ENCODE data around the gene OXSR1. TPM values are rescaled to one million over a fixed set of nuclear protein-coding genes. Genes with fewer than 3 reads are reported as not detected.

Gene OXSR1
- total RNA-seq, 6 experiments from 2014 or later = 12.0 to 20.3 (median 15.2) TPM

DNA sequence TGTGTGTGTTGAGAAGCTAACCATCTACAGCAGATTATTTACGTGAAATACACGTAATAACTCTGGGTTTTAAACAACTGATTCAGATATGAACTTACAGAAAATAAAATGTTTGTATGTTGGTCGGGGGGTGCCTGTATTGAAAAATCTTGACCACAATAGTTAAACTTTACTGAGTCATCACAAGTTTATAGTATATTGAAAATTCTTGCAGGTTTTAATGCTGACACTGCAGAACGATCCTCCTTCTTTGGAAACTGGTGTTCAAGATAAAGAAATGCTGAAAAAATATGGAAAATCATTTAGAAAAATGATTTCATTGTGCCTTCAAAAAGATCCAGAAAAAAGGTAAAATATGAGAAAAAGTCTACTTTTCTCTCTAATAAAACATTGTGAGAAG is 59.0 kb downstream of the OXSR1 start:
- no peak for ATAC-seq
- no peaks in the 10 kb centered on the region for H3K9me3 ChIP-seq
- H3K27ac ChIP-seq = no peak overlapping the region
- no peak overlapping the region for H3K4me3 ChIP-seq
- H3K27me3 ChIP-seq = no peaks in the 10 kb centered on the region
- no peak for TF ChIP-seq POLR2A (IDR thresholded peaks at IDR 0.05)
- TF ChIP-seq, protein P1, sequence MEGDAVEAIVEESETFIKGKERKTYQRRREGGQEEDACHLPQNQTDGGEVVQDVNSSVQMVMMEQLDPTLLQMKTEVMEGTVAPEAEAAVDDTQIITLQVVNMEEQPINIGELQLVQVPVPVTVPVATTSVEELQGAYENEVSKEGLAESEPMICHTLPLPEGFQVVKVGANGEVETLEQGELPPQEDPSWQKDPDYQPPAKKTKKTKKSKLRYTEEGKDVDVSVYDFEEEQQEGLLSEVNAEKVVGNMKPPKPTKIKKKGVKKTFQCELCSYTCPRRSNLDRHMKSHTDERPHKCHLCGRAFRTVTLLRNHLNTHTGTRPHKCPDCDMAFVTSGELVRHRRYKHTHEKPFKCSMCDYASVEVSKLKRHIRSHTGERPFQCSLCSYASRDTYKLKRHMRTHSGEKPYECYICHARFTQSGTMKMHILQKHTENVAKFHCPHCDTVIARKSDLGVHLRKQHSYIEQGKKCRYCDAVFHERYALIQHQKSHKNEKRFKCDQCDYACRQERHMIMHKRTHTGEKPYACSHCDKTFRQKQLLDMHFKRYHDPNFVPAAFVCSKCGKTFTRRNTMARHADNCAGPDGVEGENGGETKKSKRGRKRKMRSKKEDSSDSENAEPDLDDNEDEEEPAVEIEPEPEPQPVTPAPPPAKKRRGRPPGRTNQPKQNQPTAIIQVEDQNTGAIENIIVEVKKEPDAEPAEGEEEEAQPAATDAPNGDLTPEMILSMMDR (IDR thresholded peaks at IDR 0.05) = no peak
- no peak for DNase-seq
- intact Hi-C loops (cut with DNase I) = no loop called here
- peaks cover 0 to 18% (median 0%) of the 10 kb centered on the region in 4 donors for H3K36me3 ChIP-seq
- 96% methylated on average over 4 of the region's 4 CpGs for WGBS (ENCODE audit: insufficient coverage, low coverage, low lambda C conversion rate, missing lambda C conversion rate)
- no peaks in the 10 kb centered on the region for H3K4me1 ChIP-seq

DNA sequence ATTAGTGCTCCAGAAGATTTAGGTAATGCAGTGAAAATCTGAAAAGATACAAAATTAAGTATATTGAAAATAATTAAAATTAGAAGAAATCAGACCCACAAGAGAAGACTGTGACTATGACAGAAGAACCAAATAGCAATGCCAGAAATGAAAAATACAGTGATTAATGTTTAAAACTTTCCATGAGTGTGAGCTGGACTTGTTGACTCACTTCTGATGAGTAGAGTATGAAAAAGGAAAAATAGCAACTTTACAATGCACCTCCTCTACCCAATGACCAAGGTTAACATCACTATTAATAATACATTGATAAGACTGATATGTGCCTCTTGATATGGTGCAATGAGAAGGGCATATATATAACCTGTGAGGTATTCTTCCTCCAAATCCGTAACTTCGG is 60.9 kb downstream of the OXSR1 start:
- ATAC-seq (no peak), DNase-seq (no peak)
- WGBS (ENCODE audit: insufficient coverage, low coverage, low lambda C conversion rate, missing lambda C conversion rate) = 94% methylated on average over 2 of the region's 2 CpGs
- TF ChIP-seq POLR2A (IDR thresholded peaks at IDR 0.05) = no peak
- TF ChIP-seq, protein P1 (IDR thresholded peaks at IDR 0.05) = no peak
- Histone ChIP-seq H3K4me3 (no peak overlapping the region), H3K27ac (no peak overlapping the region), H3K36me3 (peaks cover 0 to 29% (median 0%) of the 10 kb centered on the region in 4 donors), H3K4me1 (no peaks in the 10 kb centered on the region), H3K9me3 (no peaks in the 10 kb centered on the region), H3K27me3 (no peaks in the 10 kb centered on the region)
- intact Hi-C loops (cut with DNase I) = no loop called here

DNA sequence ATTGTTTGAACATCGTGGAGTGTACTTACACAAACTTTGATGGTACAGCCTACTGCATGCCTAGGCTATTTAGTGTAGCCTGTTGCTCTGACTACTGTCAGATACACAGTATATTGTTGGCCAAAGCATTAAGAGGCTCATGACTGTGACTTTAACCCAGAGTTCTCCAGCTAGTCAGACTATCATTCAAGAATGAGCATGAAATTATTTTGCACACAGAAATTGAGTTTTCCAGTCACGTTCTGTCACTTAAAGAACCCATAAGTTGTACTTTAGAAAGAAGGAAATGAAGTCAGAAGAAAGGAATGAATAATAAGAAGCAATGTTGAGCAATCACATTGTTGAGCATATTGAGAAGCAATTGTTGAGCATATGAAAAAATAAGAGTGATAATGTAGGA is 62.7 kb downstream of the OXSR1 start:
- intact Hi-C loops (cut with DNase I) = no loop called here
- no peak overlapping the region for H3K4me3 ChIP-seq
- WGBS (ENCODE audit: insufficient coverage, low coverage, low lambda C conversion rate, missing lambda C conversion rate) = 85% methylated on average over 2 of the region's 2 CpGs
- DNase-seq (no peak), ATAC-seq (no peak)
- TF ChIP-seq, protein P1 (IDR thresholded peaks at IDR 0.05) = no peak
- no peak for TF ChIP-seq POLR2A (IDR thresholded peaks at IDR 0.05)
- no peaks in the 10 kb centered on the region for H3K4me1 ChIP-seq
- H3K27me3 ChIP-seq = no peaks in the 10 kb centered on the region
- H3K36me3 ChIP-seq = peaks cover 0 to 29% (median 0%) of the 10 kb centered on the region in 4 donors
- H3K27ac ChIP-seq = no peak overlapping the region
- no peaks in the 10 kb centered on the region for H3K9me3 ChIP-seq

DNA sequence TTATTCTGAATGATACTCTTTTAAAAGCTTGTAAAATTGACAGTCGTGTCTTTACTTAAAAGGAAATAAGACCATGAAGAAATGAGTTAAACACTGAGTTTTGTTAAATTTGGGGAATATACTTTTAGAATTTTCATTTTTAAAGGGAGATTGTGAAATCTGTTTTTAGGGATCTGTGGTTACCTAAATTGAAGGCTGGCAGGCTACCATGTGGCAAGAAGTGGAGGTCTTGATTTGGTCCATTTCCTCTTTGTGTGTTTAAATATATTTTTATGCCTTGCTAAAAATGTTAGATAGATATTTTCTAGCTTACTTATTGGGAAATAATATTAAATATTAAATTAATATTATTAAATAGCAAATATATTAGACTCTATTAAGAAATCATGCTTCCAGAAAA is 63.7 kb downstream of the OXSR1 start:
- intact Hi-C loops (cut with DNase I) = no loop called here
- no peak for ATAC-seq
- TF ChIP-seq, protein P1 (IDR thresholded peaks at IDR 0.05) = no peak
- no peak for TF ChIP-seq POLR2A (IDR thresholded peaks at IDR 0.05)
- Histone ChIP-seq H3K27ac (no peak overlapping the region), H3K4me1 (no peaks in the 10 kb centered on the region), H3K27me3 (no peaks in the 10 kb centered on the region), H3K4me3 (no peak overlapping the region), H3K9me3 (no peaks in the 10 kb centered on the region), H3K36me3 (peaks cover 0 to 23% (median 0%) of the 10 kb centered on the region in 4 donors)
- WGBS (ENCODE audit: insufficient coverage, low coverage, low lambda C conversion rate, missing lambda C conversion rate) = 65% methylated on average over 1 of the region's 1 CpG
- DNase-seq = no peak

DNA sequence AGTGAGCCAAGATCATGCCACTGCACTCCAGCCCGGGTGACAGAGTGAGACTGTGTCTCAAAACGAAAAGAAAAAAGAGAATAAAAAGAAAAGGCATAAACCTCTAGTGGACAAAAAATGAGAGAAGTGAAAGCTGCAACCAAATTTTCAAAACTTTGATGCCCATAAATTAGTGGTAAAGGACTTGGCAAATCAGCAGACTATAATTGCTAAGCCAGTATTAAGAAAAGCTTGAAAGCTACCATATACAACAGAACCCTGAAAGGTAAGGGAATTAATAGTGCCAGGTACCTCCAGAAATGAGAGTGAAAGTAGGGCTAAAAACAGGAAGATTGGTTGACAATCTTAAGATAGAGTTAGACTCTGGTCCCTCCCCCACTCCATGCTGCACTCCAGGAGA is 67.4 kb downstream of the OXSR1 start:
- ATAC-seq (no peak), DNase-seq (no peak)
- Histone ChIP-seq H3K27me3 (no peaks in the 10 kb centered on the region), H3K27ac (no peak overlapping the region), H3K36me3 (peaks cover 0 to 24% (median 3%) of the 10 kb centered on the region in 4 donors), H3K4me3 (no peak overlapping the region), H3K4me1 (no peaks in the 10 kb centered on the region), H3K9me3 (no peaks in the 10 kb centered on the region)
- 58% methylated on average over 2 of the region's 2 CpGs for WGBS (ENCODE audit: insufficient coverage, low coverage, low lambda C conversion rate, missing lambda C conversion rate)
- TF ChIP-seq, protein P1 (IDR thresholded peaks at IDR 0.05) = no peak
- no peak for TF ChIP-seq POLR2A (IDR thresholded peaks at IDR 0.05)
- intact Hi-C loops (cut with DNase I) = no loop called here
